Caco-2 (cell line): Measurements from ENCODE around the gene MBP. TPM values are rescaled to one million over a fixed set of nuclear protein-coding genes. Genes with fewer than 3 reads are reported as not detected.

Source experiments
- BruUV-seq: library from RNA; stranded (reverse); fragments of 400-500 nt; replicated peaks from 2 replicates; lab custom pipeline; 2021; lab: Mats Ljungman, UMichigan
- CTCF ChIA-PET: fragments of 300-600 bp; sonication (Branson Sonifier 250); formaldehyde crosslinking; loops from one replicate; lab custom pipeline; 2022; ENCODE audit warnings: antibody characterized with exemption; lab: Charles Lee
- POLR2A ChIA-PET: fragments of 300-600 bp; sonication (Branson Sonifier 250); formaldehyde crosslinking; loops from one replicate; lab custom pipeline; 2022; ENCODE audit warnings: antibody characterized with exemption; lab: Charles Lee
- DNase-seq, 2 experiments: peaks; one replicate each; pipeline versions ENCODE4 v3.0.0 to v3.0.0-alpha.2; 2020 to 2022
- H3K27me3 ChIP-seq: replicated peaks from 2 replicates; pipeline ENCODE4 v1.6.0; 2011; ENCODE audit warnings: low read length; ENCODE audit not compliant: control insufficient read depth, insufficient read depth
- H3K36me3 ChIP-seq: 2 replicates; pipeline ENCODE4 v1.5.1; 2011; ENCODE audit warnings: low read length; ENCODE audit not compliant: control insufficient read depth, insufficient read depth
- H3K4me1 ChIP-seq: fragments of 250-450 bp; sonication (Bioruptor Pico); 2 replicates; pipeline ENCODE4 v1.5.1; 2020; ENCODE audit warnings: mild to moderate bottlenecking
- H3K4me3 ChIP-seq: 2 replicates; pipeline ENCODE4 v1.5.1; 2011; ENCODE audit warnings: low read depth, mild to moderate bottlenecking, control low read depth, low read length
- H3K9me3 ChIP-seq: fragments of 250-450 bp; sonication (Bioruptor Pico); 2 replicates; pipeline ENCODE4 v1.5.1; 2020; ENCODE audit warnings: mild to moderate bottlenecking, moderate library complexity
- H3K27ac Mint-ChIP-seq: one replicate; pipeline ENCODE4 v1.8.0; 2022; ENCODE audit warnings: mixed read lengths; ENCODE audit not compliant: unreplicated experiment
- H3K27me3 Mint-ChIP-seq: one replicate; pipeline ENCODE4 v1.8.0; 2022; ENCODE audit warnings: mixed read lengths; ENCODE audit not compliant: insufficient read depth, unreplicated experiment
- H3K36me3 Mint-ChIP-seq: one replicate; pipeline ENCODE4 v1.8.0; 2022; ENCODE audit warnings: mild to moderate bottlenecking, mixed read lengths; ENCODE audit not compliant: insufficient read depth, unreplicated experiment
- H3K4me1 Mint-ChIP-seq: one replicate; pipeline ENCODE4 v1.8.0; 2022; ENCODE audit warnings: low read depth, mixed read lengths; ENCODE audit not compliant: unreplicated experiment
- H3K4me3 Mint-ChIP-seq: one replicate; pipeline ENCODE4 v1.8.0; 2022; ENCODE audit warnings: mild to moderate bottlenecking, moderate library complexity, mixed read lengths; ENCODE audit not compliant: unreplicated experiment
- H3K9me3 Mint-ChIP-seq: one replicate; pipeline ENCODE4 v1.8.0; 2022; ENCODE audit warnings: mixed read lengths; ENCODE audit not compliant: unreplicated experiment
- CTCF ChIP-seq, 2 experiments: fragments of 200-600 bp in 1 of 2; IDR thresholded peaks; 1 replicate in 1 of 2; 2 replicates in 1 of 2; pipeline versions ENCODE4 v1.5.1 to v1.8.0; 2011 to 2022; ENCODE audit warnings: antibody characterized with exemption in 1 of 2, control low read depth in 1 of 2, inconsistent platforms in 1 of 2, low read depth in 1 of 2, low read length in 1 of 2, mild to moderate bottlenecking in 1 of 2, moderate library complexity in 1 of 2; ENCODE audit not compliant: insufficient read depth in 1 of 2, severe bottlenecking in 1 of 2, unreplicated experiment in 1 of 2
- intact Hi-C: fragments of 100-400 bp; cut with micrococcal nuclease; formaldehyde crosslinking; loops from one replicate; pipeline ENCODE4 v1.10.0; 2022; ENCODE audit not compliant: unreplicated experiment
- total RNA-seq: library from RNA; stranded (reverse); gene quantifications from 2 replicates; pipeline ENCODE4 v1.2.3, GENCODE V29; 2022

MBP gene
- total RNA-seq, 1 experiment from 2014 or later: 11.4 TPM

GRCh38 chr18:76977108-76977621, 155.4 kb downstream of the MBP start:
- H3K36me3 ChIP-seq: no peaks in the 10 kb centered on the region
- Mint-ChIP-seq H3K4me1 (no peaks in the 10 kb centered on the region), H3K4me3 (no peak overlapping the region), H3K9me3 (no peaks in the 10 kb centered on the region), H3K27ac (no peak overlapping the region), H3K36me3 (peaks cover 6% of the 10 kb centered on the region), H3K27me3 (no peaks in the 10 kb centered on the region)
- ChIA-PET CTCF (no interaction called here), POLR2A (no interaction called here)
- H3K9me3 ChIP-seq: no peaks in the 10 kb centered on the region
- BruUV-seq: no TSS peak
- no peak for TF ChIP-seq CTCF (IDR thresholded peaks at IDR 0.05; ENCODE audit: insufficient read depth in 1 of 2, low read depth in 1 of 2, low read length in 1 of 2, severe bottlenecking in 1 of 2, unreplicated experiment in 1 of 2)
- no peaks in the 10 kb centered on the region for H3K27me3 ChIP-seq
- H3K4me1 ChIP-seq: no peaks in the 10 kb centered on the region
- no peak overlapping the region for H3K4me3 ChIP-seq
- intact Hi-C loops: no loop called here
- DNase-seq: no peak

GRCh38 chr18:76975577-76976110, 156.9 kb downstream of the MBP start:
- no peaks in the 10 kb centered on the region for H3K27me3 Mint-ChIP-seq
- H3K27ac Mint-ChIP-seq: no peak overlapping the region
- no peaks in the 10 kb centered on the region for H3K27me3 ChIP-seq
- CTCF ChIA-PET: interaction anchor here (0.7 kb wide), 1 partner anchor 44 kb away, joined by 7 read pairs; no protein-coding TSS in a partner anchor
- H3K36me3 Mint-ChIP-seq: peaks cover 6% of the 10 kb centered on the region
- POLR2A ChIA-PET: interaction anchor here (0.6 kb wide), 1 partner anchor 85 kb away, joined by 4 read pairs; no protein-coding TSS in a partner anchor
- H3K4me3 ChIP-seq: no peak overlapping the region
- no TSS peak for BruUV-seq
- TF ChIP-seq CTCF (IDR thresholded peaks at IDR 0.05; ENCODE audit: insufficient read depth in 1 of 2, low read depth in 1 of 2, low read length in 1 of 2, severe bottlenecking in 1 of 2, unreplicated experiment in 1 of 2): no peak
- H3K36me3 ChIP-seq: no peaks in the 10 kb centered on the region
- intact Hi-C loops: no loop called here
- H3K4me1 Mint-ChIP-seq: no peaks in the 10 kb centered on the region
- no peaks in the 10 kb centered on the region for H3K4me1 ChIP-seq
- no peaks in the 10 kb centered on the region for H3K9me3 ChIP-seq
- H3K4me3 Mint-ChIP-seq: no peak overlapping the region
- no peak for DNase-seq
- H3K9me3 Mint-ChIP-seq: no peaks in the 10 kb centered on the region

DNA sequence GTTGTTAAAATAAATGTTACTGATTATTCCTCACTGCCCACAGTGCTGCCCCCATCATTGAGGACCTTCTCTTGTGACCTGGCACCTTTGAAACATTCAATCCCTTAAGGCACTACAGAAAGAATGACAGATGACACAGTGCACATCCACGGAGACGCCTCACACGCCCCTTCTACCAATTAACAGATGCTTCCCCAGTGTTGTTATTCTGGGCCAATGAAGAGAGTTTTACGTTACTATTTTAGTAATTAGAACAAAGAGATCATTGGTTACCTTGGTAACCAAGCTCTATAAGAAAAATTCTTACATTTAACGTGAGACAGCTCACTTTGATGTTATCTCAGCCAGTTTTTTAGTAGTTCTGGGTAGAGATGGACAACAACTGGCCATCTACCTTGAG, 158.2 kb downstream of the MBP start:
- intact Hi-C loops: no loop called here
- Mint-ChIP-seq H3K27ac (no peak overlapping the region), H3K9me3 (no peaks in the 10 kb centered on the region), H3K36me3 (peaks cover 6% of the 10 kb centered on the region), H3K4me3 (no peak overlapping the region), H3K27me3 (no peaks in the 10 kb centered on the region), H3K4me1 (no peaks in the 10 kb centered on the region)
- Histone ChIP-seq H3K36me3 (no peaks in the 10 kb centered on the region), H3K27me3 (no peaks in the 10 kb centered on the region), H3K9me3 (no peaks in the 10 kb centered on the region), H3K4me3 (no peak overlapping the region), H3K4me1 (no peaks in the 10 kb centered on the region)
- TF ChIP-seq CTCF (IDR thresholded peaks at IDR 0.05; ENCODE audit: insufficient read depth in 1 of 2, low read depth in 1 of 2, low read length in 1 of 2, severe bottlenecking in 1 of 2, unreplicated experiment in 1 of 2): no peak
- ChIA-PET CTCF (no interaction called here), POLR2A (no interaction called here)
- no peak for DNase-seq
- no TSS peak for BruUV-seq
